ENCODE results near the gene STX18.

STX18 gene

GRCh38 chr4:4532371-4533154 is 9.3 kb downstream of the STX18 start:
- TF ChIP-seq, protein P1, sequence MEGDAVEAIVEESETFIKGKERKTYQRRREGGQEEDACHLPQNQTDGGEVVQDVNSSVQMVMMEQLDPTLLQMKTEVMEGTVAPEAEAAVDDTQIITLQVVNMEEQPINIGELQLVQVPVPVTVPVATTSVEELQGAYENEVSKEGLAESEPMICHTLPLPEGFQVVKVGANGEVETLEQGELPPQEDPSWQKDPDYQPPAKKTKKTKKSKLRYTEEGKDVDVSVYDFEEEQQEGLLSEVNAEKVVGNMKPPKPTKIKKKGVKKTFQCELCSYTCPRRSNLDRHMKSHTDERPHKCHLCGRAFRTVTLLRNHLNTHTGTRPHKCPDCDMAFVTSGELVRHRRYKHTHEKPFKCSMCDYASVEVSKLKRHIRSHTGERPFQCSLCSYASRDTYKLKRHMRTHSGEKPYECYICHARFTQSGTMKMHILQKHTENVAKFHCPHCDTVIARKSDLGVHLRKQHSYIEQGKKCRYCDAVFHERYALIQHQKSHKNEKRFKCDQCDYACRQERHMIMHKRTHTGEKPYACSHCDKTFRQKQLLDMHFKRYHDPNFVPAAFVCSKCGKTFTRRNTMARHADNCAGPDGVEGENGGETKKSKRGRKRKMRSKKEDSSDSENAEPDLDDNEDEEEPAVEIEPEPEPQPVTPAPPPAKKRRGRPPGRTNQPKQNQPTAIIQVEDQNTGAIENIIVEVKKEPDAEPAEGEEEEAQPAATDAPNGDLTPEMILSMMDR (IDR thresholded peaks at IDR 0.05; ENCODE audit: control extremely low read depth, extremely low read depth, low read depth, missing control alignments): no peak
- POLR2A ChIA-PET: interaction anchor here (0.6 kb wide), 1 partner anchor 68 kb away, joined by 3 read pairs; no protein-coding TSS in a partner anchor
- CTCF ChIA-PET: interaction anchor here (0.7 to 2.7 kb wide), 3 partner anchors 9 to 14 kb away, joined by 3 to 16 read pairs (median 3); no protein-coding TSS in a partner anchor
- no peak for DNase-seq (ENCODE audit: extremely low spot score)

GRCh38 chr4:4529392-4529791 is 12.5 kb downstream of the STX18 start:
- ChIA-PET CTCF (interaction anchor here (1.2 to 1.8 kb wide), 4 partner anchors 9 to 98 kb away, joined by 4 to 6 read pairs (median 5); no protein-coding TSS in a partner anchor), POLR2A (no interaction called here)
- TF ChIP-seq, protein P1 (IDR thresholded peaks at IDR 0.05; ENCODE audit: control extremely low read depth, extremely low read depth, low read depth, missing control alignments): no peak
- DNase-seq (ENCODE audit: extremely low spot score): no peak

DNA sequence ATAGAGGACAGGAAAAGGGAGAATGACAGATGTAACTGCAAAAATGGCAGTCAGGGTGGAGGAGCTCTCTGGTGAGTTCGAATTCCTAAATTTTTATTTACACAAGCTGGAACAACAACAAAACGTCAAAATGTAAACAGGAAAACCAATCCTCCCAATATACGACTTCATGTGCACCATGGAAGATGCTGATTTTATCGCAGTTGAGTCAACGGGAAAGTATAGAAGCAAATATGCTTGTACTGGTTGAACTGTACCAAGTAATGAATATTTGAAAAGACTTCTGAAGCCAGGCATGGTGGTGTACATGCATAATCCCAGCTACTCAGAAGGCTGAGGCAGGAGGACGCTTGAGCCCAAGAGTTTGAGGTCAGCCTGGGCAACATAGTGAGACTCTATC is 15.4 kb downstream of the STX18 start:
- CTCF ChIA-PET: interaction anchor here (1.0 to 5.3 kb wide), 5 partner anchors 10 to 40 kb away, joined by 3 to 40 read pairs (median 9); partner anchors contain the start of gene STX18
- POLR2A ChIA-PET: no interaction called here
- DNase-seq (ENCODE audit: extremely low spot score): no peak
- TF ChIP-seq, protein P1 (IDR thresholded peaks at IDR 0.05; ENCODE audit: control extremely low read depth, extremely low read depth, low read depth, missing control alignments): no peak

- DNase-seq (ENCODE audit: extremely low spot score): peak; percentile 64
- CTCF ChIA-PET: interaction anchor here (0.9 to 5.3 kb wide), 12 partner anchors 7 to 69 kb away, joined by 3 to 40 read pairs (median 6); partner anchors contain the start of gene STX18
- TF ChIP-seq, protein P1 (IDR thresholded peaks at IDR 0.05; ENCODE audit: control extremely low read depth, extremely low read depth, low read depth, missing control alignments): peak; percentile 22
- POLR2A ChIA-PET: interaction anchor here (0.6 to 1.0 kb wide), 2 partner anchors 9 to 1339 kb away, joined by 3 to 4 read pairs; no protein-coding TSS in a partner anchor
Measured at GRCh38 chr4:4524364-4524763, 17.5 kb downstream of the STX18 start.

DNA sequence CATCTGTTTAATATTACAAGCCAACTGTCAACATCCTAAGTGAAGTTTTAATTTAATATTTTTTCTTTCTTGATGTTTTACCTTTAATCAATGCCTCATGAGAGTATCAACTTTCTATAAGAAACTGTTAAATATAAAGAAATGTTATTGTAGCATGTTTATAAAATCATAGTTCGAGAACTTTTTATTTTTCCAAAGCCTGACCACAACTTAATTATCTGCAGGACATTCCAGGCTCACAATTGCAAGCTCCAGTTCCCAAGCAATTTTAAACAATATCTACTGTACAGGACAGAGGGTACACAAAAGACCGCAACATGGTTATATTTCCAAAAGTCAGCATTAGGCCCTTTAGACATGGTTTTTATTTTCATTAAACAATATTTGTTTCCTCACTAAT is 20.1 kb downstream of the STX18 start:
- TF ChIP-seq, protein P1 (IDR thresholded peaks at IDR 0.05; ENCODE audit: control extremely low read depth, extremely low read depth, low read depth, missing control alignments): no peak
- CTCF ChIA-PET: interaction anchor here (0.9 to 4.7 kb wide), 4 partner anchors 9 to 34 kb away, joined by 3 to 34 read pairs (median 3); partner anchors contain the start of gene STX18
- POLR2A ChIA-PET: no interaction called here
- DNase-seq (ENCODE audit: extremely low spot score): no peak

GRCh38 chr4:4521136-4521535 is 20.7 kb downstream of the STX18 start:
- TF ChIP-seq, protein P1 (IDR thresholded peaks at IDR 0.05; ENCODE audit: control extremely low read depth, extremely low read depth, low read depth, missing control alignments): no peak
- DNase-seq (ENCODE audit: extremely low spot score): no peak
- ChIA-PET POLR2A (no interaction called here), CTCF (interaction anchor here (0.9 to 2.6 kb wide), 6 partner anchors 8 to 274 kb away, joined by 3 to 14 read pairs (median 3); partner anchors contain the start of gene STX18)
